Sigmoid colon (tissue), 4 donors: Measurements from ENCODE around the gene MBD4.

Experiments
- EP300 ChIP-seq, 4 donors: sonication (generic); formaldehyde crosslinking; IDR thresholded peaks; one replicate each; pipeline ENCODE4 v1.6.1; 2017; ENCODE audit warnings: antibody characterized with exemption in 4 of 4
- POLR2A ChIP-seq, 2 donors: fragments of 450-650 bp; IDR thresholded peaks; one replicate each; pipeline ENCODE4 v1.6.1; 2016; ENCODE audit warnings: antibody characterized with exemption in 2 of 2, mild to moderate bottlenecking in 2 of 2, moderate library complexity in 2 of 2
- POLR2AphosphoS5 ChIP-seq, 4 donors: sonication (generic); formaldehyde crosslinking; IDR thresholded peaks; one replicate each; pipeline ENCODE4 v1.6.1; 2017; ENCODE audit warnings: antibody characterized with exemption in 4 of 4
- TF ChIP-seq, protein P1 (sequence below), 4 experiments: fragments of 450-650 bp in 3 of 4; fragments of 200-600 bp in 1 of 4; IDR thresholded peaks; one replicate each; pipeline ENCODE4 v1.5.1; 2016 to 2019; ENCODE audit warnings: antibody characterized with exemption in 4 of 4, mild to moderate bottlenecking in 3 of 4, moderate library complexity in 2 of 4

DNA sequence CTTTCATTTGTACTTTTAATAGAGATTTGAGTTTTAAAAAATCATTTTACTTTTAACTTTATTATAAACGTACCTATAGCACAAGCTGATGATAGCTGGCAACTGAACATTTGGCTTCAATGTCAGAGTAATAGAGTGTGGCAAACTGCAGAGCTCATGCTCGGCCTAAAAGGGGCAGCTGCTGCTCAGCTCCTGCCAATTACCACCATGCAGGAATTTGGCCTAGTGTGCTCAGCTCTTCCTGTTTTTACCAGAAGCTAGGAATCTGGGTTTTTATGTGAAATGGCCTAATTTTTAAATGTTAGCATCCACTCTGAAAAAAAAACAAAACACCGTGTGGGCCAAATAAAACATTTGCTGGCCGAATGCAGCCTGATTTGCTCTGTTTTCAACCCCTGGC lies 2.0 kb upstream of the MBD4 start:
- TF ChIP-seq, protein P1, sequence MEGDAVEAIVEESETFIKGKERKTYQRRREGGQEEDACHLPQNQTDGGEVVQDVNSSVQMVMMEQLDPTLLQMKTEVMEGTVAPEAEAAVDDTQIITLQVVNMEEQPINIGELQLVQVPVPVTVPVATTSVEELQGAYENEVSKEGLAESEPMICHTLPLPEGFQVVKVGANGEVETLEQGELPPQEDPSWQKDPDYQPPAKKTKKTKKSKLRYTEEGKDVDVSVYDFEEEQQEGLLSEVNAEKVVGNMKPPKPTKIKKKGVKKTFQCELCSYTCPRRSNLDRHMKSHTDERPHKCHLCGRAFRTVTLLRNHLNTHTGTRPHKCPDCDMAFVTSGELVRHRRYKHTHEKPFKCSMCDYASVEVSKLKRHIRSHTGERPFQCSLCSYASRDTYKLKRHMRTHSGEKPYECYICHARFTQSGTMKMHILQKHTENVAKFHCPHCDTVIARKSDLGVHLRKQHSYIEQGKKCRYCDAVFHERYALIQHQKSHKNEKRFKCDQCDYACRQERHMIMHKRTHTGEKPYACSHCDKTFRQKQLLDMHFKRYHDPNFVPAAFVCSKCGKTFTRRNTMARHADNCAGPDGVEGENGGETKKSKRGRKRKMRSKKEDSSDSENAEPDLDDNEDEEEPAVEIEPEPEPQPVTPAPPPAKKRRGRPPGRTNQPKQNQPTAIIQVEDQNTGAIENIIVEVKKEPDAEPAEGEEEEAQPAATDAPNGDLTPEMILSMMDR (IDR thresholded peaks at IDR 0.05): no peak
- TF ChIP-seq EP300 (IDR thresholded peaks at IDR 0.05) (no peak), POLR2AphosphoS5 (IDR thresholded peaks at IDR 0.05) (peak in 1 of 4 donors; percentile 8), POLR2A (IDR thresholded peaks at IDR 0.05) (no peak)
